Rectal smooth muscle tissue (tissue), 1 donor: Measurements from ENCODE around the gene TNS3.

ENCODE experiments used
- H3K27ac ChIP-seq: one replicate; pipeline ENCODE4 v1.7.0; 2013; ENCODE audit warnings: low read depth, low read length, inconsistent platforms
- H3K27me3 ChIP-seq: one replicate; pipeline ENCODE4 v1.7.0; 2013; ENCODE audit warnings: low read length; ENCODE audit not compliant: control insufficient read depth, insufficient read depth
- H3K36me3 ChIP-seq: one replicate; pipeline ENCODE4 v1.7.0; 2013; ENCODE audit warnings: low read length; ENCODE audit not compliant: control insufficient read depth, insufficient read depth
- H3K4me1 ChIP-seq: one replicate; pipeline ENCODE4 v1.7.0; 2013; ENCODE audit warnings: low read length; ENCODE audit not compliant: control insufficient read depth, insufficient read depth
- H3K4me3 ChIP-seq: one replicate; pipeline ENCODE4 v1.7.0; 2013; ENCODE audit warnings: low read length
- H3K9ac ChIP-seq: one replicate; pipeline ENCODE4 v1.7.0; 2013; ENCODE audit warnings: low read length

The TNS3 gene

GRCh38 chr7:47344171-47344955, 237.5 kb downstream of the TNS3 start:
- H3K36me3 ChIP-seq, result peaks cover 2% of the 10 kb centered on the region
- H3K27ac ChIP-seq, result no peak overlapping the region
- H3K9ac ChIP-seq, result no peak overlapping the region
- no peaks in the 10 kb centered on the region for H3K4me1 ChIP-seq
- no peaks in the 10 kb centered on the region for H3K27me3 ChIP-seq
- no peak overlapping the region for H3K4me3 ChIP-seq

- no peak overlapping the region for H3K27ac ChIP-seq
Measured at GRCh38 chr7:47343061-47343455, 238.9 kb downstream of the TNS3 start.

GRCh38 chr7:47342296-47343060, 239.4 kb downstream of the TNS3 start:
- no peak overlapping the region for H3K27ac ChIP-seq
- H3K4me1 ChIP-seq, result no peaks in the 10 kb centered on the region
- no peaks in the 10 kb centered on the region for H3K27me3 ChIP-seq
- H3K4me3 ChIP-seq, result no peak overlapping the region
- H3K9ac ChIP-seq, result no peak overlapping the region
- H3K36me3 ChIP-seq, result peaks cover 2% of the 10 kb centered on the region

More at GRCh38 chr7:47343061-47343455, 238.9 kb downstream of the TNS3 start:
- H3K27me3 ChIP-seq, result no peaks in the 10 kb centered on the region
- H3K4me1 ChIP-seq, result no peaks in the 10 kb centered on the region
- no peak overlapping the region for H3K4me3 ChIP-seq
- H3K9ac ChIP-seq, result no peak overlapping the region
- H3K36me3 ChIP-seq, result peaks cover 2% of the 10 kb centered on the region

- no peak overlapping the region for H3K27ac ChIP-seq
Measured at GRCh38 chr7:47340517-47340916, 241.4 kb downstream of the TNS3 start.

GRCh38 chr7:47338026-47338425, 243.9 kb downstream of the TNS3 start:
- H3K27ac ChIP-seq, result no peak overlapping the region
- H3K27me3 ChIP-seq, result no peaks in the 10 kb centered on the region
- H3K9ac ChIP-seq, result no peak overlapping the region
- peaks cover 2% of the 10 kb centered on the region for H3K4me1 ChIP-seq
- H3K4me3 ChIP-seq, result no peak overlapping the region
- no peaks in the 10 kb centered on the region for H3K36me3 ChIP-seq

More at GRCh38 chr7:47340517-47340916, 241.4 kb downstream of the TNS3 start:
- Histone ChIP-seq H3K9ac (no peak overlapping the region), H3K4me3 (no peak overlapping the region), H3K36me3 (peaks cover 2% of the 10 kb centered on the region), H3K27me3 (no peaks in the 10 kb centered on the region), H3K4me1 (peaks cover 2% of the 10 kb centered on the region)

GRCh38 chr7:47337531-47337930, 244.4 kb downstream of the TNS3 start:
- no peak overlapping the region for H3K9ac ChIP-seq
- H3K4me1 ChIP-seq, result peaks cover 2% of the 10 kb centered on the region
- H3K36me3 ChIP-seq, result no peaks in the 10 kb centered on the region
- H3K4me3 ChIP-seq, result no peak overlapping the region
- H3K27ac ChIP-seq, result no peak overlapping the region
- no peaks in the 10 kb centered on the region for H3K27me3 ChIP-seq

- Histone ChIP-seq H3K27me3 (no peaks in the 10 kb centered on the region), H3K4me3 (no peak overlapping the region), H3K4me1 (peaks cover 2% of the 10 kb centered on the region), H3K27ac (no peak overlapping the region), H3K9ac (no peak overlapping the region), H3K36me3 (no peaks in the 10 kb centered on the region)
Measured at GRCh38 chr7:47336472-47337425, 245.2 kb downstream of the TNS3 start.

- Histone ChIP-seq H3K36me3 (no peaks in the 10 kb centered on the region), H3K27me3 (no peaks in the 10 kb centered on the region), H3K9ac (no peak overlapping the region), H3K4me3 (no peak overlapping the region), H3K27ac (no peak overlapping the region), H3K4me1 (peaks cover 2% of the 10 kb centered on the region)
Measured at GRCh38 chr7:47335557-47336471, 246.1 kb downstream of the TNS3 start.

- no peak overlapping the region for H3K27ac ChIP-seq
- no peak overlapping the region for H3K9ac ChIP-seq
- no peak overlapping the region for H3K4me3 ChIP-seq
- peaks cover 2% of the 10 kb centered on the region for H3K4me1 ChIP-seq
- no peaks in the 10 kb centered on the region for H3K27me3 ChIP-seq
- H3K36me3 ChIP-seq, result no peaks in the 10 kb centered on the region
Measured at GRCh38 chr7:47335071-47335470, 246.8 kb downstream of the TNS3 start.

GRCh38 chr7:47333959-47334358, 248.0 kb downstream of the TNS3 start:
- Histone ChIP-seq H3K27me3 (no peaks in the 10 kb centered on the region), H3K9ac (no peak overlapping the region), H3K4me3 (no peak overlapping the region), H3K4me1 (peaks cover 8% of the 10 kb centered on the region), H3K36me3 (no peaks in the 10 kb centered on the region), H3K27ac (no peak overlapping the region)

- no peak overlapping the region for H3K4me3 ChIP-seq
- no peak overlapping the region for H3K9ac ChIP-seq
- no peak overlapping the region for H3K27ac ChIP-seq
- H3K4me1 ChIP-seq, result peaks cover 12% of the 10 kb centered on the region
- H3K27me3 ChIP-seq, result no peaks in the 10 kb centered on the region
- H3K36me3 ChIP-seq, result no peaks in the 10 kb centered on the region
Measured at GRCh38 chr7:47333554-47333887, 248.4 kb downstream of the TNS3 start.
